GM18858 (cell line): Measurements from ENCODE around the gene DERL2.

Experiments used
- ATAC-seq: cut with Tn5 transposase; IDR thresholded peaks from one replicate; pipeline ENCODE4 v1.9.1; 2021; ENCODE audit not compliant: unreplicated experiment

DERL2 gene

DNA sequence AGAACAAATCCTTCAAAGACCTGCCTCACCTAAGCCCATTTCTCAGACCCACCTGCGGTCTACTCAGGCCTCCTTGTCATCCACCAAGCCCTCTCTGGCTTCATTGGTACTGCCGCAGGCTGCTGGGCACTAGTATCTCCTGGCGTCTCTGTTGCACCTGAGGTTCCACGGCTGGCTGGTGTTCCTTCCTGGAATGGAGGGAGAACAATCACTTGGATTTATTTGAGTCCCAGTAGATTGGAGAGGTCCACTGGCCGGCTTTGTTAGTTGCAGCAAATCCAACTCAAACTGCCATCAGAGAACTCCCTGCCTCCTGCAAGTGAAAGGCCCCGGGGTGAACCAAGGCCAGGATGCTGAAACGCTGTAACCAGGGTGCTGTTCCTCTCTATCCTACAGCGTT is 15.7 kb upstream of the DERL2 start:
- no peak for ATAC-seq

DNA sequence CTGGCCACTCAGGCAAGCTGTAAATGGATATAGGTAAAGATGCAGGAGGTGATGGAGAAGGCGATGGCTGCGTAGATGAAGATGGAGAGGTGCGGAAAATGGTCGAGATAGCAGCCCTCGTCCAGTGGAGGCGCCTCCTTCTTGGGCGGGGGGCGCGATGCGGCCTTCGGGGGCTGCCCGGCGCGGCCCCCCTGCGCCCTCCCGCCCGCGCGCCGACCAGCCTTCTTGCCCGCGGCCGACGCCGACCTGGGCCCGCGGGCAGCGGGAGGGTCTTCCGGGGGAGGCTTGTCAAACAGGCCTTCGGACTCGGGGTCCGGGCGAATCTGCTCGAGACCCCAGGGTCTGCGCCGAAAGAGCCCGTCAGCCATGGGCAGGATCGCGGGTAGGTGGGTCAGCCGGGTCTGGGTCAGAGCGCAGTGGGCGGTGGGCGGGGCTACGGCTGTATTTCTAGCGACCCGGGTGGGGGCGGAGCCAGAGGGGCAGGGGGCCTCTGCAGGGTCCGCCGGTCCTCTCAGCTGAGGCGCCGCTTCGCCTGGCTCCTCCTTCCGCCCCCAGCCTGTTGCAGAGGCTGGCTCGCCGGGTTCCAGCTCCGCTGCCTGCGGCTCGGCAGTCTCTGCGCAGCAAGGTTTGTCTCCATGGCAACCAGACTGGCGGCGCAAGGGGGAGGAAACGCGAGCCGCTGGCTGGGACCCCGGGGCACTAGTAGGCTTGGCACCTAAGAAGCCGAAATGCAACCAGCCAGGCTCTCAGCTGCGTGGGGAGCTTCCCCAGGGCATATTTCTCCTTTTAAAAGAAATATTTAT is 14.8 kb upstream of the DERL2 start:
- ATAC-seq: peak; percentile 55

DNA sequence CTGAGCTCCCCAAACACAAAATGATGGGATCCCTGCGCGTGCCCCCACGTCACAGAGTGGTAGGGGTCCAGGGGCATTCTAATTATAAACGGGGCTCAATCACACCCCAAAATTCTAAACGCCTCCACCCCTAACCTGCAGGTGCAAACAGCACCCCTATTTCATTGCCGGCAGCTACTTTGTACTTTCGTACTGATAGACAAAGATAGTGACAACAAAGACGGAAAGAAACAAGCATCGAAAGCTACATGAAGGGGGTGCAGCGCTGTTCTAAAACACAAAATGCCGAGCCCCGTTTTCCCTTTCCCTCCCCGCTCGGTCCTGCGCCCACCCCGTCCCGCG is 14.2 kb upstream of the DERL2 start:
- ATAC-seq: no peak

DNA sequence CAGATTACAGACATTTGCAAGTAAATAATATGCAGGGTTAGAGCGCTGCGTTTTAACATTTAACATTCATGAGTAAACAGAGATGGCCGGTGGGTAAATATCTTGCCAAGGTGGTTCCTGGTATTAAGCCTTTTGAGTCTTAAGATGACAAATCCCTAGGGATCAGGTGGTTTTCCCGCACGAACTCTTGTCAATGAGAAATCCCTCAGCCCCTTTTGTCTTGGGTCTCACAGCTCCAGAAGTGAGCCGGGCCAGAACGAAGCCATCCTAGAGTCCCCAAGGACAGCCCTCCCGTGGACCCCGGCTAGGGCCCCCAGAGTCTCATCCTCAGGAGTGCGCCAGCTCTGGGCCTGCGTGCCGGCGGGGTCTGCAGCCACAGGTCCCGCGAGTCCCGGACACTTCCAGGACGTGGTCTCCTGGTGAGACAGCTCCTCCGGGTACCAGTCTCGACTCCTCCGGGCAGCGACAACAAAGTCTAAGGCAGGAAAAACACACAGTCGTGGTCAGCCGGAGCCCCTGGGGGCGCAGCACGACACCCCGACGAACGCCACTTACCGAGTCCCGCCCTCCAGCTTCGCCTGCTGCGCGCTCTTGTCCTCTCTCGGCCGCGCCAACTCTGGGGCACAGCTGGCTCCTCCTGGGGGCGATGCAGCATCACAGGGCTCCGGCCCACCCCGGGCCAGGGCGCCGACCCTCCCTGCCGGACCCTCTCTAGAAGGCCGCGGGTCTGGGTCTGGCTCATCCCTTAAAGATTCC is 13.7 kb upstream of the DERL2 start:
- ATAC-seq: no peak

DNA sequence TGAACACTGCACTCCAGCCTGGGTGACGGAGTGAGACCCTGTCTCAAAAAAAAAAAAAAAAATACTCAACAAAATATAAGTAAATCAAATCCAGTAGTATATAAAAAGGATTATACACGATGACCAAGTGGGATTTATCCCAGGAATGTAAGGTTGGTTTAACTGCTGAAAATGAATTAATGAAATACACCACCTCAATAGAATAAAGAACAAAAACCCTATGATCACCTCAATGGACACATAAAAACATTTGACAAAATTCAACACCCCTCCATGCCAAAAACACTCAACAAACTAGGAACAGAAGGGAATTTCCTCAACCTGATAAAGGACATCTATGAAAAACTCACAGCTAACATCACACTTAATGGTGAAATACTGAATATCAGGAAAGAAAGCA is 7.0 kb upstream of the DERL2 start:
- no peak for ATAC-seq

DNA sequence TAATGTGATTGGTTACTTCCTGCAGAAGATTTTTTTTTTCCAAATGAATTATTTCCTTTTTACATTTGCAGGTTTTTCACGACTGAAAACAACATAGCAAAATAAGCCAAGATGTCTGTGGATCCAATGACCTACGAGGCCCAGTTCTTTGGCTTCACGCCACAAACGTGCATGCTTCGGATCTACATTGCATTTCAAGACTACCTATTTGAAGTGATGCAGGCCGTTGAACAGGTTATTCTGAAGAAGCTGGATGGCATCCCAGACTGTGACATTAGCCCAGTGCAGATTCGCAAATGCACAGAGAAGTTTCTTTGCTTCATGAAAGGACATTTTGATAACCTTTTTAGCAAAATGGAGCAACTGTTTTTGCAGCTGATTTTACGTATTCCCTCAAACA is 2.8 kb upstream of the DERL2 start:
- ATAC-seq: no peak

DNA sequence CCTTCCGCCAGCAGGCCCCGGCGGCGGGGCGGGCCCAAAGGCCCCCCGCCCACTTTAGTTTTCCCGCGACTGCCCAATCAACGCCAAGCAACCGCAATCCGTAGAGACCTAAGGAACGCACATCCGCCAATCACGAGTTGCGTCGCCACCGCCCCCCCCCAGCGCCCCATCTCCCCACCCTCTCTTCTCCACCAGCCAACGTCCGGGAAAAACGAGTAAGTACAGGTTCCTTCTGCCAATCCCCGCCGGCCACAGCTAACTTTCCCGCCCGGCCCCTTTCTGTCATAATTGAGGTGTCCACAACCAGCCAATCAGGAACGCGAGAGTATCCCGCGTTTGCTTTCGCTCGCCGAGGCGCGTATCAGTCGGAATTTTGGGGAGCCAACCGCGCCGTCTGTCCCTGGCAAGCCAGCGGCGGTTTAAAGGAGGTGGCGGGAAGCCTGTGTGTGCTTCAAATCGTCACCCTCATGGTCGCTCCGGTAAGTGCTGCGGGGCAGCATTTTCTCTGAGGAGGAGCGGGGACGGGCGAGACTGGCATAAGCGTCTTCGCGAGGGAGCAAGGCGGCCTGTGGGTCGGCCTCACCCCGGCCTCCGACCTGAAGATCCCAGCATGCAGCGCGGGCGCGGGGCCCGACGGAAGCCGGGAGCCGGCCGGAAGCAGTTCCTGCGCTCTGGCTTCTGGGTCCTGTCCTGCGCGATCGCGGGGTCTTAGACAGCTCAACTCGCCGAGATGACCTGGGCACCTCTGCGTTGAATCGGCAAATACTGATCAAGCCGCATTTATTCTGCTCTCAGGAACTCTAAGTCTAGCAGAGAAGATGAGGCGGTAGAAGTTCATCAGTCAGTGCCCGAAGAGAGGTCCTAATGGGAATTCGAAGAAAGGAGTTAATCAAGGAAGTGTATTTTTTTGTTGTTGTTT is 487 bp upstream of the DERL2 start, which contains the start of gene MIS12:
MIS12 (plus strand) TSS at position 361 of the 919 bp plus-strand sequence. CDS start 2,297 bp downstream, outside the sequence.
- ATAC-seq: peak; percentile 50

DNA sequence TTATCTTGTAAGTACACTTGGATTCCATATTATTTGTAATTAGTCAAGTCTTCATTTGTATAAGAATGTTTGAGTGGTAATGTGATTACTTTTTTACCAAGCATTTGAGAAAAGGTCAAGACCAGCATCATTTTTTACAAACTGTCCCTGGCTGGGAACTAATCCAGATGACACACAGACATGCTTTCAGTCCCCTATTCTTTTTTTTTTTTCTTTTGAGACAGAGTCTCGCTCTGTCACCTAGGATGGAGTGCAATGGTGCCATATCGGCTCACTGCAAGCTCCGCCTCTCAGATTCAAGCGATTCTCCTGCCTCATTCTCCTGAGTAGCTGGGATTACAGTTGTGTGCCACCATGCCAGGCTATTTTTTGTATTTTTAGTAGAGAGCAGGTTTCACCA is 4.5 kb downstream of the DERL2 start:
- ATAC-seq: no peak

DNA sequence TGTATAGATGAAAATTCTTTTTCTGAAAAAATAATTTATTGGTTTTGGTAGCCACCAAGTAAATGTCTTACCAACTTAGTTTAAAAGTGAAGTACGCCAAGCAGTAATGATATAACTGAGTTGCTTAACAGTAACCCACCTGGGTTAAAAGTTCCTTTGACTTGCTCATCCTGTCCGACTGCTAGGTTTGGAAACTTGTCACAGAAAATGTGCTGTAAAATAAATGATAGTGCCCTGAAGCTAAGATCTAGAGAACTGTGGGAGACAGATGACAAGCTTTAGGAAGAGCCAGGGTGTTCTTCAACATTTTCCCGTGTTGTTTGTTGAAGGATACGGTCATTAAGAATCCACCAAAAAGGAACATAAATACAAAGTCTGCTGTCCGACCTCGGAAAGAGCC is 5.0 kb downstream of the DERL2 start:
- no peak for ATAC-seq

DNA sequence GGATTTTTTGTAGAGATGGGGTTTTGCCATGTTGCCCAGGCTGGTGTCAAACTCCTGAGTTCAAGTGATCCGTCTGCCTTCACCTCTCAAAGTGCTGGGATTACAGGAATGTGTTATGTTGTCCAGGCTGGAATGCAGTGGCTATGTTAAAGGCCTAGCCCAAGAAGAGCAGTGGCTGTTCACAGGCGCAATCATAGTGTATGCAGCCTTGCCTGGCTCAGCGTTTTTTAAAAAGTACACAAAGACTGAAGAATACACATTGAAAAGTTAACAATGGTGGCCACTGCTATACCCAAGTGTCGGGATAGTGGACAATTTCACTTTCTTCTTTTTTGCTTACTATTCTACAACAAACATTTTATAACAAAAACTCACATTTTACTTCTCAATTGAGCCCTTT is 7.0 kb downstream of the DERL2 start:
- ATAC-seq: no peak

DNA sequence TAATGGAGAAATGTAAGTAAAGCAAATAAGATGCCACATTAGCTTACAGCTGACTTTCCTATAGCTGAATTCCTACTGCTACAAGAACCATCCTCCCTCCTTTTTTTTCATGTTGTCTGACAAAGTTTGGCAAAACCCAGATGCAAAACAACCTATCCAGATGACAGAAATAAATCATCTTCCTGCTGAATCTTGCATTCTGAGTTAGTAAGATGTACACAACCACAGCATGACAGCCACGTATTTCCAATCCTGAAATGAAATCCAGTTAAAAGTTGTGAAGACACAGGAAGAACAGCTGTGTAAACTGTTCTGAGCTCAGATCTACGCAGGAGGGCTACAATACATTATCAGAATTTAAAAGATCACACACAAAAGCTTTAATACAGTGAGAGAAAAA is 12.1 kb downstream of the DERL2 start:
- ATAC-seq: no peak

DNA sequence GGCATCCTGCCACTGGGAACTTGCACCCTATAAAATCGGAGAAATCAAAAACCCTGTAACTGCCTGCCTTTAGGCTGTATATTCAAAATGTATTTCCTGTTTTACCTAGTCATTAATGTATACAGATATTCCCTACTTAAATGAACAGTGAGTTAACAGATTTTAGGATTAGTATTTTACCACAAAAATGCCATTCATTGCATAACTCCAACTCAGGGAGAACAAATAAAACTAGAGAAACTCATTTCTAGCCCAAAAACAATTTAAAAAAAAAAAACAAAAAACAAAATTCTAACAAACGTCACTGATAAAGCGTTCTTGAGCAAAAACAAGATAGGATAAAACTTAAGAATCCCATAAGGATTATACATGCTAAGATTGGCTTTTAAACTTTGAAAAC is 13.5 kb downstream of the DERL2 start:
- no peak for ATAC-seq

DNA sequence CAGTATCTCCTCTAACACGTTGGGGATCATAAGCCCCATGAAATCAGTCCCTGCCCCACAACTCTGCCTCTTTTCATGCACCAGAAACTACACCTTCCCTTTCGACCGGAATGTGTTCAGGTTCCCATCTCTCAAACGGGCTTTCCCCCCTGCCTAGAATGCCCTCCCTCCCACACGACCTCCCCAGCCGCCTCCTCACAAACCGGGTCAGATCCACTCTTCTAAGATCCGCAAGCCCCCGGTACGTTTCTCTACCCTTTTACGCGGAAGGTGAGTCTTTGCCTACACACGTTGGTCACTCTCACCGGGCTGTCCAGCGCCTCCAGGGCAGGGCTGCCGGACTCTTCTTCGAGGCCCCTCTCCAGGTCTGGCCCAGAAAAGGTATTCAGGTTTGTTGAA is 17.9 kb downstream of the DERL2 start:
- ATAC-seq: no peak

DNA sequence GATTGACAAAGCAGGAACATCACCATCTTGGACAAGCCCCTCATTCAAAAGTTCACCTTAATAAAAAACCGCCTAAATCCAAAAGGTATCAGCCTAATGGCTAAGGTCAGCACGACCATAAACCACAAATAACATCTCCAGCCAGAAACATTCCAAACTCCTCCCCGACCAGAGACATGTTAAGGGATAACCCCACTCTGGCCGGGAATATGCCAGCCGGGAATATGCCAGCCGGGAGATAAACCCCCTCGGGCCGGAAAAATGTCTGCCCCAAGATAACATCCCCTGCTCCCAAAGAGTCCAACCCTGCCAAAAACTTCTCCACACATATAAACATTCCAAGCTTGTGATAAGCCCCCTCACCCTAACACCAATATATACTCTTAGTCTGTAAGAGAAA is 18.6 kb downstream of the DERL2 start:
- no peak for ATAC-seq

DNA sequence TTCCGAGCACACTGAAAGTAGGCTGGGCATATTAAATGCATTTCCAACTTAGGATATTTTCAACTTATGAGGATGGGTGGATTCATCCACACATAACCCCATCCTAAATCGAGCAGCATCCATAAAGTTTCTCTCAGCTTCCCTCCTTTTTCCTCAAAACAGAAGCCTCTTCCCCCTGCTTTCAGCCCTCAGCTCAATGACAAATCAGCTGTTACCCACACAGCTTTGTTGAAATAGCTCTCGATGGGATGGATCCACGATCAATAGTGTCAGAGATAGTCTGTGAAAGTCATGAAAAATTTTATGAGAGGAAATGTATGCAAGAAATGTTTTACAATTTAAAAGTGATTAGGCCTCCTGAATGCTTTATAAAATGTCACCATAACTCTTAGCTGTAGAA is 19.7 kb downstream of the DERL2 start:
- no peak for ATAC-seq

DNA sequence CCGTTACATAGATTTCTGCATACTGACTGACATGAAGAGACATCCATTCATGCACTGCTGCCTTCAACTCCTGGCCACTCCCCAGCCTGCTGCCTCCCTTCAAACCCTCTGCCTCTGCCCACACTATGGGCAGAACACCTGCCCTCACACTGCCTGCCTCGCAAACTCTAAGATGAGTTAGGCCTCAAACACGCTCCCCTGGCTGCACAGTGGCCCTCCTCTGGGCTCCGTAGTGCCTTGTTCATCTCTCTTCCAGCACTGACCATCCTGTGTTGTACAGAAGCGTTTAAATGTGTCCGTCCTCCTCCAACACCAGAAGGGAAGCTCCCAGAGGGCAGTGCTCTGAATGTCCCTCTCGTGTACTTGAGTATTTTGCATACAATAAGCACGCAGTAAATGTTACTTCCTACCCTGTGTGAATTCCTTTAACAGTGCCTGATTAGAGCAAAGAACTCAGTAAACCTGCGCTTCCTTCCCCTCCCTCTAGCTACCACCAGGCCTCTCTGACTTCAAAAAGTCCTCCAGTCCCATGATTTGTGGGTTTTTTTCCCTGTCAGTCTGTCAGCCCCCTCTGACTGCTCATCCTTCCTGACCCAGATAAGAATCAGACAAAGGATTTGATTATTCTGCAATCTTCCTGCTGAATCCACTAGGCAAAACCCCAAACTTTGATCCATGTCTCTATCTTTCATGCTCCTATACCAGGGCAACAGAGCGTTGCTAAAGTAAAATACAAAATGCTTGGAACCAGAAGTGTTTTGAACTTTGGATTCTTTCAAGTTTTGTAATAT is 21.1 kb downstream of the DERL2 start:
- ATAC-seq: no peak

DNA sequence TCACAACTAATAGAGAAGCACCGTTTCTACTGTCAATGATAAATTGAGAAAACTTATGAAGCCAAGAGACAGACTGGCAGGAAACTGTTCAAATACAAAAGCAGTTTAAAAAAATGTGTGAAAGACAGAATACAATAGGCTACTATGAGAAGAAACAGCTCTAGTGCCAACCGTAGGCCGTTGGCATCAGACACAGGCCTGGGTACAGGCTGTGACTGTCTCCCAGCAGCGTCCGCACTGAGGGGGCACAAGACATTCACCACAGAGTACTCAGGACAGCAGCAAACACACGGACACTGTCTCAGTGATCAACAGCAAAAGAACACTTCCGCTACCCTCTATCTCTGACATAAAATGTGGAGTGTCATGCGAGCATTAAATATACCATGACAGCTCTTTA is 39.2 kb downstream of the DERL2 start:
- no peak for ATAC-seq

DNA sequence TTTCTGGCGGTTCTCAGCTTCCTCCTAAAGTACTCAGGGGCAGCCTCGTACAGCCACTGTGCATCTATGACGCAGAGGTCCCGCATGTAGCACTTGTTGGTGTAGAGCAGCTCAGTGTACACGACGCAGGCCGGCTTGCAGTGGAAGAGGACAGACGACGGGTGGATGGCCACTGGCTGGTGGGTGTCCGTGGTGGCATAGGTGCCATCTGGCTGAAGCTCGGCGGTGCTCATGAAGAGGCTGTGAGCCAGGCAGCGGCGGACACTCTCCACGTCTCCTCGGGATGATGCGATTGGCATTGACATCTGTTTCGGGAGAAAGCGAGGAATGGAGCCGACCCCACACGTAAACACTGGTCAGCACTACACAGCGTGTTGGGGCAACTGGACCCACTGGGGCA is 41.8 kb downstream of the DERL2 start:
- no peak for ATAC-seq

DNA sequence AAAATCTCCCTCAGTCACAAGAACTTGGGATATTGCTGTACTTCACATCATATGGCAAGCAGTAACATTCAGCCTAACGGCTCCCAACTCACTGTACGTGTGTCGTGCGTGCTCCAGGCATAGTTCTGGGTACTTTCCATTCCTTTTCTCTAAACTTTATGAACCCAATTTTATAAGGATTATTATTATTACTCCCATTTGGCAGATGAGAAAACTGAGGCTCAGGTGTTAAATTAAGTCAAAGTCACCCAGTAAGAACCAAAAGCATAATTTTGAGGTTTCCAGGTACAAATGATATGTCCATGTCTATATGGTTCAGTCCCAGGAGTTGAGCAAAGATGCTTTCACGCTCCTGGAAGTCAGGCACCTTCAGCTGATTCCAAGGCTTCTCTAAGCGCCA is 42.2 kb downstream of the DERL2 start:
- ATAC-seq: no peak

DNA sequence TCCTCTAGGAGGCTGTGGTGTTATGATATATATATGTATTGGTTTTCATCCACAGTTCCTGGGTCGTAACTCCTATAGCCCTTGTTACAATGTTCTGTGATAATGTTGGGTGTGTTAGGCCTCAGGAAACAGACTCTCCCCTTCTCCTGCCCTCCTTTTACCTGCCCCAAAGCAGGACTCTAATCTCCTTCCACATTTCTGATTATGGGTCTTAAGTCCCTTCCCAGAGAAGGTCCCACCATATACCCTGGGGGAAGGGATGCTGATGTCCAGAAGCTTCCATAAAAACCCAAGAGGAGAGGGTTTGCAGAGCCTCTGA is 46.6 kb downstream of the DERL2 start:
- no peak for ATAC-seq
